SK-N-SH treated with all-trans-retinoic acid at 6 μM for 48 hours (cell line): ENCODE results near the gene CEP128.

ENCODE experiments used
- BACH2 ChIP-seq: fragments of 250-450 bp; sonication (Bioruptor Pico); IDR thresholded peaks from 2 replicates; pipeline ENCODE4 v1.9.0; 2021; ENCODE audit warnings: mild to moderate bottlenecking, borderline replicate concordance
- CREB5 ChIP-seq: fragments of 250-450 bp; sonication (Bioruptor Pico); IDR thresholded peaks from 2 replicates; pipeline ENCODE4 v1.5.1; 2020; ENCODE audit warnings: low read depth, mild to moderate bottlenecking, moderate library complexity
- ESRRG ChIP-seq: fragments of 250-450 bp; sonication (Bioruptor Pico); IDR thresholded peaks from 2 replicates; pipeline ENCODE4 v1.6.1; 2021; ENCODE audit warnings: mild to moderate bottlenecking
- OSR1 ChIP-seq: fragments of 250-450 bp; sonication (Bioruptor Pico); IDR thresholded peaks from 2 replicates; pipeline ENCODE4 v1.8.0; 2022; ENCODE audit warnings: moderate library complexity, mild to moderate bottlenecking, inconsistent platforms
- SNAI2 ChIP-seq: fragments of 250-450 bp; sonication (Bioruptor Pico); IDR thresholded peaks from 2 replicates; pipeline ENCODE4 v1.5.0; 2020; ENCODE audit warnings: mild to moderate bottlenecking, moderate library complexity
- TSHZ2 ChIP-seq: fragments of 250-450 bp; sonication (Bioruptor Pico); IDR thresholded peaks from 2 replicates; pipeline ENCODE4 v1.5.0; 2020; ENCODE audit warnings: mild to moderate bottlenecking, moderate library complexity
- ZNF8 ChIP-seq: fragments of 450-650 bp; formaldehyde crosslinking; IDR thresholded peaks from 2 replicates; pipeline ENCODE4 v1.5.0; 2020; ENCODE audit warnings: mild to moderate bottlenecking, moderate library complexity
- TF ChIP-seq, protein P1 (sequence below): fragments of 250-450 bp; sonication (Bioruptor Pico); IDR thresholded peaks from 2 replicates; pipeline ENCODE4 v1.8.0; 2020; ENCODE audit warnings: mild to moderate bottlenecking, moderate library complexity, borderline replicate concordance

DNA sequence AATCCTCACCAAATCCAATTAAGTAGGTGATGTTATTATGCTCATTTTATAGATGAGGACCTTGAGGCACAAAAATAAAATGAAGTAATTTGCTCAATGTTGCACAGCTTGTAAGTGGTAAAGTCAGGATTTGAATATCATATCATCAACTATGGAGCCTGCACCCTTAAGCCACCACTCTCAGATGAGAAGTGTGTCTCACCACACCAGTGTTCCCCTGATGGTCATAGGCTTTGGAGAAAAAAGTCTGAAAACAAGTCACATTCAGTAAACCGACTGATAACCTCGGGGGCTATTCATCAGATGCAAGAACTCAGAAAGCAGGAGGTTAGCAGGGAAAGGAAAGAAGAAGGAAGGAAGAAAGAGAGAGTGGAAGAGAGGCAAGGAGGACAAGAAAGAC, 16.7 kb upstream of the CEP128 start:
- TF ChIP-seq, protein P1, sequence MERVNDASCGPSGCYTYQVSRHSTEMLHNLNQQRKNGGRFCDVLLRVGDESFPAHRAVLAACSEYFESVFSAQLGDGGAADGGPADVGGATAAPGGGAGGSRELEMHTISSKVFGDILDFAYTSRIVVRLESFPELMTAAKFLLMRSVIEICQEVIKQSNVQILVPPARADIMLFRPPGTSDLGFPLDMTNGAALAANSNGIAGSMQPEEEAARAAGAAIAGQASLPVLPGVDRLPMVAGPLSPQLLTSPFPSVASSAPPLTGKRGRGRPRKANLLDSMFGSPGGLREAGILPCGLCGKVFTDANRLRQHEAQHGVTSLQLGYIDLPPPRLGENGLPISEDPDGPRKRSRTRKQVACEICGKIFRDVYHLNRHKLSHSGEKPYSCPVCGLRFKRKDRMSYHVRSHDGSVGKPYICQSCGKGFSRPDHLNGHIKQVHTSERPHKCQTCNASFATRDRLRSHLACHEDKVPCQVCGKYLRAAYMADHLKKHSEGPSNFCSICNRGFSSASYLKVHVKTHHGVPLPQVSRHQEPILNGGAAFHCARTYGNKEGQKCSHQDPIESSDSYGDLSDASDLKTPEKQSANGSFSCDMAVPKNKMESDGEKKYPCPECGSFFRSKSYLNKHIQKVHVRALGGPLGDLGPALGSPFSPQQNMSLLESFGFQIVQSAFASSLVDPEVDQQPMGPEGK: no peak
- TF ChIP-seq TSHZ2 (CRISPR knock-in tag) (no peak), SNAI2 (CRISPR knock-in tag) (no peak), BACH2 (no peak), ZNF8 (CRISPR knock-in tag) (no peak), CREB5 (CRISPR knock-in tag) (no peak), OSR1 (CRISPR knock-in tag) (no peak), ESRRG (CRISPR knock-in tag) (no peak)
